DND-41 (cell line): ENCODE data around the gene NCSTN.

Source experiments
- ATAC-seq: fragments of 200-7000 bp; cut with Tn5 transposase; 3 replicates; pipeline ENCODE4 v1.9.1; 2021; ENCODE audit warnings: low read depth; ENCODE audit not compliant: insufficient read depth
- DNase-seq: peaks from one replicate; pipeline ENCODE4 v3.0.0-alpha.2; 2020
- H2AFZ ChIP-seq: 2 replicates; pipeline ENCODE4 v1.6.0; 2012; ENCODE audit warnings: low read depth, low read length
- H3K27ac ChIP-seq: 2 replicates; pipeline ENCODE4 v1.5.1; 2012; ENCODE audit warnings: low read length, inconsistent platforms
- H3K27me3 ChIP-seq: fragments of 200-600 bp; sonication (generic); 2 replicates; pipeline ENCODE4 v1.6.0; 2012; ENCODE audit warnings: low read length, mild to moderate bottlenecking, inconsistent platforms; ENCODE audit not compliant: insufficient read depth, poor library complexity
- H3K36me3 ChIP-seq: 2 replicates; pipeline ENCODE4 v1.5.1; 2012; ENCODE audit warnings: low read length, inconsistent platforms; ENCODE audit not compliant: insufficient read depth
- H3K4me1 ChIP-seq: 2 replicates; pipeline ENCODE4 v1.5.1; 2012; ENCODE audit warnings: mild to moderate bottlenecking, low read length; ENCODE audit not compliant: insufficient read depth
- H3K4me2 ChIP-seq: 2 replicates; pipeline ENCODE4 v1.6.0; 2012; ENCODE audit warnings: mild to moderate bottlenecking, moderate library complexity, low read length, inconsistent platforms; ENCODE audit not compliant: insufficient read depth
- H3K4me3 ChIP-seq, 2 experiments: fragments of 200-600 bp in 1 of 2; shearing (Covaris generic) in 1 of 2; 2 replicates each; pipeline ENCODE4 v1.5.1; 2012 to 2016; ENCODE audit warnings: inconsistent platforms in 2 of 2, low read length in 2 of 2, mild to moderate bottlenecking in 2 of 2, low read depth in 1 of 2, moderate library complexity in 1 of 2
- H3K79me2 ChIP-seq: 2 replicates; pipeline ENCODE4 v1.6.0; 2012; ENCODE audit warnings: low read length, inconsistent platforms; ENCODE audit not compliant: insufficient read depth
- H3K9ac ChIP-seq: 2 replicates; pipeline ENCODE4 v1.6.0; 2012; ENCODE audit warnings: low read depth, mild to moderate bottlenecking, inconsistent platforms, low read length, moderate library complexity
- H3K9me3 ChIP-seq: 2 replicates; pipeline ENCODE4 v1.5.1; 2012; ENCODE audit warnings: low read length, moderate library complexity, mild to moderate bottlenecking, inconsistent platforms; ENCODE audit not compliant: insufficient read depth, severe bottlenecking
- H4K20me1 ChIP-seq: 2 replicates; pipeline ENCODE4 v1.6.0; 2012; ENCODE audit warnings: low read length; ENCODE audit not compliant: insufficient read depth
- EZH2 ChIP-seq: IDR thresholded peaks from 3 replicates; pipeline ENCODE4 v1.6.1; 2012; ENCODE audit warnings: borderline replicate concordance, low read depth, mild to moderate bottlenecking, moderate library complexity, low read length, inconsistent platforms; ENCODE audit not compliant: severe bottlenecking
- TF ChIP-seq, protein P1 (sequence below): IDR thresholded peaks from 2 replicates; pipeline ENCODE4 v1.5.1; 2012; ENCODE audit warnings: borderline replicate concordance, low read length, moderate library complexity, mild to moderate bottlenecking; ENCODE audit not compliant: poor library complexity, severe bottlenecking; ENCODE audit errors: extremely low read depth

The NCSTN gene

DNA sequence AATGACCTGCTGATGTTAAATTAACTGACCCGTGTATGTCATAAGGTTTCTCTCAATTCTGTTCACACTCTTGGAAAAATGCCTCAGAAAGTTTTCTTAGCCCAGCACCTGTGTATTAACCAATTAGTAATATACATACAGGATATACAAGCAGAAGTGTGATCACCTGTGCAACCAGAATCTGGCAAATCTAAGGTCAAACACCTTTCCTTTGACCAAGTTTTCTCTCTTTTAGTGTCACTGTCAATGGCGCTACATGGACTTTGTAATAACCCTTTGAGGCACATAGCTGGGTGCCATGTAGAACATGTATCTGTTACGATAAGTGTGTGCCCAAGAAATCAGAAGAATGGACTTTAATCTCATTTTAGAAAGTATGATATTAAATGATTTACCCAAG is 1.1 kb downstream of the NCSTN start:
- H2AFZ ChIP-seq, result 0 out of 2 replicates have a peak overlapping the region, but pooled peaks have one; percentile 95
- H3K4me3 ChIP-seq, result peak overlapping the region; percentile 47 to 89
- no peak for DNase-seq
- peaks cover 32% of the 10 kb centered on the region for H3K4me1 ChIP-seq
- peaks cover 8% of the 10 kb centered on the region; the same call in 1 of the 2 replicates for H4K20me1 ChIP-seq
- H3K27me3 ChIP-seq, result no peaks in the 10 kb centered on the region
- no peak for ATAC-seq
- no peak for TF ChIP-seq EZH2
- TF ChIP-seq, protein P1, sequence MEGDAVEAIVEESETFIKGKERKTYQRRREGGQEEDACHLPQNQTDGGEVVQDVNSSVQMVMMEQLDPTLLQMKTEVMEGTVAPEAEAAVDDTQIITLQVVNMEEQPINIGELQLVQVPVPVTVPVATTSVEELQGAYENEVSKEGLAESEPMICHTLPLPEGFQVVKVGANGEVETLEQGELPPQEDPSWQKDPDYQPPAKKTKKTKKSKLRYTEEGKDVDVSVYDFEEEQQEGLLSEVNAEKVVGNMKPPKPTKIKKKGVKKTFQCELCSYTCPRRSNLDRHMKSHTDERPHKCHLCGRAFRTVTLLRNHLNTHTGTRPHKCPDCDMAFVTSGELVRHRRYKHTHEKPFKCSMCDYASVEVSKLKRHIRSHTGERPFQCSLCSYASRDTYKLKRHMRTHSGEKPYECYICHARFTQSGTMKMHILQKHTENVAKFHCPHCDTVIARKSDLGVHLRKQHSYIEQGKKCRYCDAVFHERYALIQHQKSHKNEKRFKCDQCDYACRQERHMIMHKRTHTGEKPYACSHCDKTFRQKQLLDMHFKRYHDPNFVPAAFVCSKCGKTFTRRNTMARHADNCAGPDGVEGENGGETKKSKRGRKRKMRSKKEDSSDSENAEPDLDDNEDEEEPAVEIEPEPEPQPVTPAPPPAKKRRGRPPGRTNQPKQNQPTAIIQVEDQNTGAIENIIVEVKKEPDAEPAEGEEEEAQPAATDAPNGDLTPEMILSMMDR, result no peak
- no peaks in the 10 kb centered on the region for H3K9me3 ChIP-seq
- peak overlapping the region; percentile 92 for H3K27ac ChIP-seq
- peaks cover 58% of the 10 kb centered on the region for H3K79me2 ChIP-seq
- peak overlapping the region; percentile 75 for H3K9ac ChIP-seq
- peaks cover 44% of the 10 kb centered on the region for H3K36me3 ChIP-seq
- H3K4me2 ChIP-seq, result peak overlapping the region; percentile 79

DNA sequence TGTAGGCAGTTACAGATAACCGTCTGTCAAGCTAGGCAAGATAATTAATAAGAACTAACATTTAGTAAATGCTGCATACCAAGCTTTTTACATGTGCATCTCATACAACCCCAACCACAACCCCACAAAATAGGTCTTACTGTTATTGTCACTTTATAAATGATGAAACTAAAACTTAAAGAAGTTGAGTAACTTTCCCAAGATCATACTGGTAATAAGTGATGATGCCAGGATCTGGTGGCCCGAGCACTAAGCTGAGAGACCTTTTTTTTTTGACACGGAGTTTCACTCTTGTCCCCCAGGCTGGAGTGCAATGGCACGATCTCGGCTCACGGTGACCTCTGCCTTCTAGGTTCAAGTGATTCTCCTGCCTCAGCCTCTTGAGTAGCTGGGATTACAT is 1.8 kb downstream of the NCSTN start:
- no peak for ATAC-seq
- Histone ChIP-seq H4K20me1 (peaks cover 8% of the 10 kb centered on the region; the same call in 1 of the 2 replicates), H3K9me3 (no peaks in the 10 kb centered on the region), H3K27me3 (no peaks in the 10 kb centered on the region), H3K27ac (no peak overlapping the region), H3K4me3 (no peak overlapping the region), H3K36me3 (peaks cover 44% of the 10 kb centered on the region), H2AFZ (no peak overlapping the region), H3K9ac (no peak overlapping the region), H3K79me2 (peaks cover 51% of the 10 kb centered on the region), H3K4me2 (peak overlapping the region; percentile 79; the same call in 1 of the 2 replicates), H3K4me1 (peaks cover 32% of the 10 kb centered on the region)
- no peak for DNase-seq
- TF ChIP-seq EZH2, result no peak
- TF ChIP-seq, protein P1, result no peak

DNA sequence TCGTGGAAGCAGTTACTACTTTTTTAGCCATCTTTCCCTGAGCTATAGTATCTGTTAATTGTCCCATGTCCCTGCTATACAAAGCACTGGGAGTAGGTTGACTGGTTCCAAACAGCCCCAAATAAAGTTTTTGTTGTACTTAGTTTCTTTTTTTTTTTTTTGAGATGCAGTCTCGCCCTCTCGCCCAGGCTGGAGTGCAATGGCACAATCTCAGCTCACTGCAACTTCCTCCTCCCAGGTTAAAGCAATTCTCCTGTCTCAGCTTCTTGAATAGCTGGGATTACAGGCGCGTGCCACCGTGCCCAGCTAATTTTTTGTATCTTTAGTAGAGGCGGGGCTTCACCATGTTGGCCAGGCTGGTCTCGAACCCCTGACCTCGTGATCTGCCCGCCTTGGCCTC is 3.3 kb downstream of the NCSTN start:
- Histone ChIP-seq H4K20me1 (no peaks in the 10 kb centered on the region), H3K4me2 (no peak overlapping the region), H3K79me2 (peaks cover 36% of the 10 kb centered on the region), H3K9ac (no peak overlapping the region), H3K36me3 (peaks cover 48% of the 10 kb centered on the region), H3K4me1 (peaks cover 22% of the 10 kb centered on the region), H3K27me3 (no peaks in the 10 kb centered on the region), H3K9me3 (no peaks in the 10 kb centered on the region), H3K27ac (no peak overlapping the region), H2AFZ (no peak overlapping the region), H3K4me3 (no peak overlapping the region)
- TF ChIP-seq, protein P1, result no peak
- TF ChIP-seq EZH2, result no peak
- DNase-seq, result no peak
- no peak for ATAC-seq

DNA sequence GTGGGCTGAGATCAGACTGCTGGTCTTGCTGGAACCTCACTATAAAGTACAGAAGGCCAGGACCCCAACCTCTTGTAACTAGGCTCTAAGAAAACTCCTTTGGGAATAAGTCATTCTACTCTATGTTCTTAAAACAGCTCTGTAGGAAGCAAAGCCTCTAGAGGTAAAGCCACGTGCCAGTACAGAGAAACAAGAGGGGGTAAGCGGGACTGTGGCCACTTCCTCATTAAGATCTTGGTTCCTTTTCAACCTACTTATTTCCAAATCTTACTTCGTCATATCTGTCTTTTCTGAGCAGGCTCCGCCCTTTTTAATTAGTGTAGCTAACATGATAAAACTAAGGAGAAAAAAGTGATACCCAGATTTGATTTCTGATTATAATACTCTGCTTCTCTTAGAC is 3.8 kb downstream of the NCSTN start:
- Histone ChIP-seq H3K79me2 (peaks cover 31% of the 10 kb centered on the region), H4K20me1 (no peaks in the 10 kb centered on the region), H3K27me3 (no peaks in the 10 kb centered on the region), H3K9ac (no peak overlapping the region), H3K27ac (no peak overlapping the region), H3K36me3 (peaks cover 53% of the 10 kb centered on the region), H3K9me3 (no peaks in the 10 kb centered on the region), H2AFZ (no peak overlapping the region), H3K4me1 (peaks cover 17% of the 10 kb centered on the region), H3K4me3 (no peak overlapping the region), H3K4me2 (no peak overlapping the region)
- TF ChIP-seq, protein P1, result no peak
- TF ChIP-seq EZH2, result no peak
- no peak for ATAC-seq
- no peak for DNase-seq
